Activated naive CD4-positive, alpha-beta T cell treated with anti-CD3 and anti-CD28 coated beads for 36 hours (primary cell): ENCODE results near the gene EDN3. TPM values are rescaled to one million over a fixed set of nuclear protein-coding genes. Genes with fewer than 3 reads are reported as not detected.

Experiments
- CTCF ChIA-PET: fragments of 350-600 bp; sonication (Branson Sonifier 250); formaldehyde crosslinking; loops from one replicate; lab custom pipeline; 2021; ENCODE audit warnings: antibody characterized with exemption; lab: Charles Lee
- DNase-seq: peaks from one replicate; pipeline ENCODE4 v3.0.0-alpha.2; 2020
- H3K27ac Mint-ChIP-seq: one replicate; pipeline ENCODE4 v1.8.0; 2021; ENCODE audit warnings: mild to moderate bottlenecking, mixed read lengths
- H3K27me3 Mint-ChIP-seq: one replicate; pipeline ENCODE4 v1.8.0; 2021; ENCODE audit warnings: low read depth, mixed read lengths
- H3K36me3 Mint-ChIP-seq: one replicate; pipeline ENCODE4 v1.8.0; 2021; ENCODE audit warnings: low read depth, mixed read lengths
- H3K4me1 Mint-ChIP-seq: one replicate; pipeline ENCODE4 v1.8.0; 2021; ENCODE audit warnings: low read depth, mixed read lengths
- H3K4me3 Mint-ChIP-seq: one replicate; pipeline ENCODE4 v1.8.0; 2021; ENCODE audit warnings: mild to moderate bottlenecking, moderate library complexity, mixed read lengths
- H3K9me3 Mint-ChIP-seq: one replicate; pipeline ENCODE4 v1.8.0; 2021; ENCODE audit warnings: mixed read lengths
- intact Hi-C: fragments of 100-400 bp; cut with micrococcal nuclease; formaldehyde crosslinking; loops from one replicate; pipeline ENCODE4 v1.15.1; 2023
- total RNA-seq, 2 experiments: library from RNA; stranded (reverse); gene quantifications; one replicate each; pipeline ENCODE4 v1.2.3, GENCODE V29; 2021

Gene EDN3
- total RNA-seq, 2 experiments from 2014 or later, result not detected

GRCh38 chr20:59314997-59315396, 14.6 kb downstream of the EDN3 start:
- Mint-ChIP-seq H3K27me3 (no peaks in the 10 kb centered on the region), H3K36me3 (no peaks in the 10 kb centered on the region), H3K4me3 (no peak overlapping the region), H3K4me1 (no peaks in the 10 kb centered on the region), H3K27ac (no peak overlapping the region), H3K9me3 (no peaks in the 10 kb centered on the region)
- no peak for DNase-seq
- intact Hi-C loops, result no loop called here
- CTCF ChIA-PET, result no interaction called here

DNA sequence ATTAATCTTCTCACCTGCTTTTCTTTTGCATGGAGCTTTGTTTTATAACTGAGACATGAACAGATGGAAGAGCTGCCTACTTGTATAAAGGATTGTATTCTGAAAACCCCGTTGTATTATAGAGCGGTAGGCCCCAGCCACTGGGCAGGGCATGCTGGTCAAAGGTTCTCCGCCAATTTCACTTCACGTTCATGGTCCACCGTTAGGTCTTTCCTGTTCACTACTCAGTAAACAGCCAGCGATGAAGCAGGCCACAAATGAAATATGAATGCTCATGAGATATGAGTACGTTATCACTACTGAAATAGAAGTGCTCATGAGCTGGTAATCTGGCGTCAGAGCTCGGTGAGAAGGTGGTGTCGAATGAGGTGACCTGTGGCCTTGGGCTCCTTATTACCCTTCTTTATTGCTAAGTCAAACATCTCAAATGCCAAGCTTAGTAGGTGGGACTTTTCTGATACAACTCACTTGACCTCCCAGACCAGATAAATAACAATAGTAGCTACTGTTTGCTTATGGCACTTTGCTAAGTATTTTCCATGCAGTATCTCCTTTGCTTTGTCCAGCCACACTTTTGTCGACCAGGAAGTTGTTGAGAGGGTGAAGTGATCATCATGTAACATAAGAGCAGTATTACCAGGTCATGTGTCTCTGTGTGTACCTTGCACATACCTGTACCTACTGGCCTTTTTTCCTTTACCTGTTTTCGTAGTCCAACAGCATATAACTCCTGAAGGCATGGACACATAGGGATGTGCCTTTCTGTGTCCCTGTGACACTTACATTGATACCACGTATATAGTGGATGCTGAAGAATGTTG, 16.7 kb downstream of the EDN3 start:
- CTCF ChIA-PET, result no interaction called here
- intact Hi-C loops, result no loop called here
- no peak for DNase-seq
- no peak overlapping the region for H3K27ac Mint-ChIP-seq
- H3K4me1 Mint-ChIP-seq, result no peaks in the 10 kb centered on the region
- H3K36me3 Mint-ChIP-seq, result no peaks in the 10 kb centered on the region
- H3K27me3 Mint-ChIP-seq, result no peaks in the 10 kb centered on the region
- no peak overlapping the region for H3K4me3 Mint-ChIP-seq
- no peaks in the 10 kb centered on the region for H3K9me3 Mint-ChIP-seq

DNA sequence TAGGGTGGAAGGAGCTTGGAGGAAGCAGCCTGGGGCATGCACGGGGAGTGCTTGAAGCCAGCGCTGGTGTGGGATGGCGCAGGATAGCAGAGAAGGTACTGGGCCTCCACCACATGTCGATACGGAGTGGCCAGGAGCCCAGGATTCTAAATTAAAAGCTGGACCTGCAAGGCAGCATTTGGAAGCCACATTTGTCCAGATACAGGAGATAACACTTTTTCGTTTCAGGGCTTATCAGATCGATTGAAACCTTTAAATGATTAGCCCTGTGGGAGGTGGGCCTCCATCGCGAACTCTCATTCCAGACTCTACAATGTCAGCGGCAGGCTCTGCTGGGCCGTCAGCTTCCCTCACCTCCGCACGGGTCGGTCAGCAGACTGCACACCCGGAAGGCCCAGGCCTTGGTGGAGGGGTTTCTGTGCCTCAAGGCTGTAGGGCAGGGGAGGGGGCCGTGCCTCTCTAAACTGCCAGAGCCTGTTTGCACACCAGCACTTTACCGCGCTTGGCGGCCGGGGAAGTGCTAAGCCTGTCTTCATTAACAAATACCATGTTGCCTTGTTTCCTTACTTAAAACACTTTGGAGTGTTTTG, 17.9 kb downstream of the EDN3 start:
- intact Hi-C loops, result no loop called here
- no peaks in the 10 kb centered on the region for H3K4me1 Mint-ChIP-seq
- H3K9me3 Mint-ChIP-seq, result no peaks in the 10 kb centered on the region
- H3K27ac Mint-ChIP-seq, result no peak overlapping the region
- DNase-seq, result no peak
- CTCF ChIA-PET, result no interaction called here
- H3K27me3 Mint-ChIP-seq, result no peaks in the 10 kb centered on the region
- H3K4me3 Mint-ChIP-seq, result no peak overlapping the region
- H3K36me3 Mint-ChIP-seq, result no peaks in the 10 kb centered on the region

DNA sequence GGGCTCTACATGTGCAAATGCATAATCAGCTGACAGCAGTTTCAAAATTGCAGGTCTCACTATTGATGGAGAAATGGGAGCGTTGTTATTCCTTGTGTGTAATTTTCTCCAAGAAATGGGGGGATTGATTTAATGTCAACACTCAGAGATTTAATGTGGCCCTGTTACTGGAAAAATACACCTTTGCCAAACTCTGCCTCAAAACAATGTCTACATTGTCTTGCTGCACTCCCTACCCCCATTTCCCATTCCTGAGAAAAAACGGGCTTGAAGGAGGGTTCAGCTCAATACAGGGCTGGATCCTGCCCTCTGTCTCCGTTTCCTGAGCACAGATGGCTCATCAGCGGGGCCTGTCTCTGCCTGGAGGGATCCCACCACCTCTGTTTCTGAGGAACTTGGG, 18.4 kb downstream of the EDN3 start:
- DNase-seq, result no peak
- no peaks in the 10 kb centered on the region for H3K4me1 Mint-ChIP-seq
- CTCF ChIA-PET, result no interaction called here
- no peak overlapping the region for H3K27ac Mint-ChIP-seq
- H3K9me3 Mint-ChIP-seq, result no peaks in the 10 kb centered on the region
- H3K4me3 Mint-ChIP-seq, result no peak overlapping the region
- no peaks in the 10 kb centered on the region for H3K27me3 Mint-ChIP-seq
- intact Hi-C loops, result no loop called here
- H3K36me3 Mint-ChIP-seq, result no peaks in the 10 kb centered on the region

DNA sequence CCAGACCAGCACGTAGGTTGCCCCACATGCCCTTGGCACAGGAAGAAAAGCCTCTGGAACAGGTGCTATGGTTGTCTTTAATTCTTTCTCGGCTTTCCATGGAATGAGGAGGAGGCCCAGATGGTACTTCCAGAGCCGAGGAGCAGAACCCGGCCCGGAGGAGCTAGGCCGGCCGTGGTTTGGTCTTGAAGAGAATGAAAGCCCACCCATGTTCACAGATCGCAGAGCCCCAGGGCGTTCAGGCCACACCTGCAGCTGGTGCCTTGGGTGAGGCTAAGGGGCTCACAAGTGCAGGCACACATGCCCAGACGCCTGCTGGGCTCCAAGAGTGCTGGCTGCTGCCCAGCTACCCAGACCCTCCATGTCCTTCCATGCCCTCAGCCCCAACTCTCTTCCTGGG, 20.0 kb downstream of the EDN3 start:
- Mint-ChIP-seq H3K27me3 (no peaks in the 10 kb centered on the region), H3K36me3 (no peaks in the 10 kb centered on the region), H3K27ac (no peak overlapping the region), H3K4me3 (no peak overlapping the region), H3K4me1 (no peaks in the 10 kb centered on the region), H3K9me3 (no peaks in the 10 kb centered on the region)
- DNase-seq, result no peak
- intact Hi-C loops, result no loop called here
- CTCF ChIA-PET, result no interaction called here

DNA sequence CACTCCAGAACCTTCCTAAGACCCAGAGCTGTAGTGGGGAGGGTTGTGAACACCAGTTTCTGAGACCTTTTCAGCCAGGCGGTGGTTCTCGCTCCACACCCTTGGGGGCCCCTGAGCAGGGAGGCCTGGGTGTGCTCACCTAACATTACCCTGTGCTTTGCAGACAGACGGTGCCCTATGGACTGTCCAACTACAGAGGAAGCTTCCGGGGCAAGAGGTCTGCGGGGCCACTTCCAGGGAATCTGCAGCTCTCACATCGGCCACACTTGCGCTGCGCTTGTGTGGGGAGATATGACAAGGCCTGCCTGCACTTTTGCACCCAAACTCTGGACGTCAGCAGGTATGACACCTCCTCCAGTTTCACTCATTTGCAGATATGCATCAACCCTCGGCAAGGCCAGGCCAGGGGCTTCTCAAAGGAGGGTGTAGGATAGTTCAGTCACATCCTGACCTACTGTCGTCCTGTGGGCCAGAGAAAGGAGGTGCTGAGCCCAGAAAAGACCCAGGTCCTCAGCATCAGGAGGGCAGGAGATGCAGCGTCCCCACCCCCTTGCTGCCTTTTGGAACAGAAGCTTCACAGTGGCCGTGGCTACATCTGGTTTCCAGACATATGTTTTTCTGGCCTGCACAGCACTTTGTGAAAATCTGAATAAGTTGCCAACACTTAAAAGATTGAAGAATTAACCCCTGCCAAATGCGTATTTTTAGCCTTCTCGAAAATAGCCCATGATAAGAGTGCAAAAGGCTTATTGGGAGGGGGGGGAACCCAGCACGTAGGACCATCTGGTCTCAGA, 20.6 kb downstream of the EDN3 start:
- CTCF ChIA-PET, result no interaction called here
- intact Hi-C loops, result no loop called here
- Mint-ChIP-seq H3K4me3 (no peak overlapping the region), H3K27ac (no peak overlapping the region), H3K4me1 (no peaks in the 10 kb centered on the region), H3K9me3 (no peaks in the 10 kb centered on the region), H3K36me3 (no peaks in the 10 kb centered on the region), H3K27me3 (no peaks in the 10 kb centered on the region)
- DNase-seq, result no peak

DNA sequence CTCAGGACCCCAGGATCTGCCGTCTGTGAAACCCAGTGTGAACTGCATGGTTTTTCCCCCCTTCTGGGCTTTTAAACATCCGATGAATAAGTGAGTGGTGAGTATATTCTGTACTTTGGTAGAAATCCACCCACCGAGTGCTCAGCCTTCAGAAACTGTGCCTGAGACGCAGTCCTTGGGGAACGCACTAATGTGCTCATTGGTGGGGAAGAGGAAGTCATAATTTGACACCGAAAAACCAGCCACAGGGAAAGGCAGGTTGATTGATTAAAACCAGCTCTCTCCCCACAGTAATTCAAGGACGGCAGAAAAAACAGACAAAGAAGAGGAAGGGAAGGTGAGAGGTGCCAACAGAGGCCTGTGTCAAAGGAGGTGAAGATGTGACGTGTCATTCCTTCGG, 21.7 kb downstream of the EDN3 start:
- DNase-seq, result no peak
- Mint-ChIP-seq H3K4me3 (no peak overlapping the region), H3K9me3 (no peaks in the 10 kb centered on the region), H3K27me3 (no peaks in the 10 kb centered on the region), H3K4me1 (no peaks in the 10 kb centered on the region), H3K27ac (no peak overlapping the region), H3K36me3 (no peaks in the 10 kb centered on the region)
- intact Hi-C loops, result no loop called here
- CTCF ChIA-PET, result no interaction called here

DNA sequence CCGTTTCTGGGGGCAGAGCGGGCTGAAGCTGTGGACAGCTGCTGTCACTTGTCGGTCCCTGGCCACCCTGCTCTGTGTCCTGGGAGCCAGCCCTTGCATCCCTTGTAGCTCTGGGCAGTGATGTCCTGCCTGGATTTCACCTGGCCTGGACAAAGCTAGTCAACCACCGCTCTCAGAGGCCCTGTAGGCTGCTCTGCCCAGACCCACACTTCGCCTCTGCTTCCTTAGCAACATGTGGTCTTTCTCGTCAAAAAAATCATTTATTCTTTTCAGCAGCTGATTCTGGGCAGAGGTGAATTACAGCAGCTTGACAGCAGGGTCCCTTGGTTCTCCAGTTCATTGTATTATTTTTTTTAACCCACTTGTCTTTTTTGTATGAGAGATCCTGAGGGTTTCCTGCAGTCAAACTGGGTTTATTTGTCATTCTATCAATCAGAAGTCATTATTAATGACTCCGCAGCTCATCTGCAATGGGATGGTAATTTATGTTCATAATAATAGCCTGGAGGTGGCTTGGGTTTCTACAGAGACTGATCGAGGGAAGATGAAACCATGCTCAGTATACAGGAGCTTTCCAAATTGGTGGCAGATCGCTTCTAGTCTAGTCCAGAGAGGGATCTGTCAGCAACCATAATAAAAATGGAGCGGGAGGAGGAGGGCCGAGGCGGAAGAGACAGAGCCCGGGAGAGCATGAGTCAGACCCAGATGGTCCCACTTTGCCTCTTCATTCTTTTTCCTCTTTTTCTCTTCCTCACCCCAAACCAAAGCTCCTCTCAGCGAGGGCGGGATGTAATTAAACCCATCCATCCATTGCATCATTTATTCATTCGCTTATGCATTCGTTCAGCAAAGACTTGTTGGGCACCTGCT, 22.4 kb downstream of the EDN3 start:
- no peaks in the 10 kb centered on the region for H3K4me1 Mint-ChIP-seq
- H3K9me3 Mint-ChIP-seq, result no peaks in the 10 kb centered on the region
- CTCF ChIA-PET, result interaction anchor here (0.6 kb wide), 1 partner anchor 80 kb away, joined by 3 read pairs; no protein-coding TSS in a partner anchor

GRCh38 chr20:59323731-59324130, 23.3 kb downstream of the EDN3 start:
- Mint-ChIP-seq H3K27me3 (no peaks in the 10 kb centered on the region), H3K4me1 (no peaks in the 10 kb centered on the region), H3K4me3 (no peak overlapping the region), H3K36me3 (no peaks in the 10 kb centered on the region), H3K27ac (no peak overlapping the region), H3K9me3 (no peaks in the 10 kb centered on the region)
- CTCF ChIA-PET, result interaction anchor here (0.6 to 0.9 kb wide), 3 partner anchors 70 to 1750 kb away, joined by 3 read pairs; no protein-coding TSS in a partner anchor
- no peak for DNase-seq
- intact Hi-C loops, result no loop called here

More for the DNA sequence above, 22.4 kb downstream of the EDN3 start:
- no peak for DNase-seq
- intact Hi-C loops, result no loop called here
- H3K27ac Mint-ChIP-seq, result no peak overlapping the region
- H3K36me3 Mint-ChIP-seq, result no peaks in the 10 kb centered on the region
- H3K27me3 Mint-ChIP-seq, result no peaks in the 10 kb centered on the region
- H3K4me3 Mint-ChIP-seq, result no peak overlapping the region

GRCh38 chr20:59324521-59325141, 24.2 kb downstream of the EDN3 start:
- Mint-ChIP-seq H3K36me3 (no peaks in the 10 kb centered on the region), H3K4me3 (no peak overlapping the region), H3K9me3 (no peaks in the 10 kb centered on the region), H3K27me3 (no peaks in the 10 kb centered on the region), H3K27ac (no peak overlapping the region), H3K4me1 (no peaks in the 10 kb centered on the region)
- intact Hi-C loops, result no loop called here
- DNase-seq, result no peak
- CTCF ChIA-PET, result interaction anchor here (0.6 to 0.9 kb wide), 2 partner anchors 70 to 428 kb away, joined by 3 read pairs; no protein-coding TSS in a partner anchor

DNA sequence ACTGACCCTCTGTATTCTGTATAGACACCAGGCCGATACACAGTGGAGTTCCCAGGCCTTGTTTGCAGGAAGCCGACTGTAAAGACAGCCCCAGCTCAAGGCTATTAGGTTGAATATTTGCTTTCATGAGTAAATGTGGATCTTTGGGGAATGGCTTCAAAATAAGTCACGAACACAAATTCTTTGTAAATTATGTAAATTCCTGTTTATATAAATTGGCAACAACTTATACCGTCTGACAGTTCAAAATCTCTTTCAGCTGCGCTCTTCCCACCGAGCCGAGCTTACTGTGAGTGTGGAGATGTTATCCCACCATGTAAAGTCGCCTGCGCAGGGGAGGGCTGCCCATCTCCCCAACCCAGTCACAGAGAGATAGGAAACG, 24.7 kb downstream of the EDN3 start:
- H3K27ac Mint-ChIP-seq, result no peak overlapping the region
- DNase-seq, result no peak
- CTCF ChIA-PET, result no interaction called here
- no peaks in the 10 kb centered on the region for H3K4me1 Mint-ChIP-seq
- no peak overlapping the region for H3K4me3 Mint-ChIP-seq
- no peaks in the 10 kb centered on the region for H3K36me3 Mint-ChIP-seq
- intact Hi-C loops, result no loop called here
- no peaks in the 10 kb centered on the region for H3K27me3 Mint-ChIP-seq
- H3K9me3 Mint-ChIP-seq, result no peaks in the 10 kb centered on the region
